Astrocyte of the cerebellum (primary cell): ENCODE data around the gene SH3BP5.

Source experiments
- DNase-seq: peaks from one replicate; pipeline ENCODE4 v3.0.0-alpha.2; 2011; ENCODE audit warnings: low read depth
- H3K4me3 ChIP-seq: 2 replicates; pipeline ENCODE4 v1.5.1; 2011; ENCODE audit warnings: mild to moderate bottlenecking, low read depth, low read length, moderate library complexity
- CTCF ChIP-seq: IDR thresholded peaks from 2 replicates; pipeline ENCODE4 v1.5.1; 2012; ENCODE audit warnings: low read length, low read depth, moderate library complexity, mild to moderate bottlenecking; ENCODE audit errors: missing control alignments
- in situ Hi-C: cut with HindIII; loops from 2 replicates; pipeline ENCODE4 v1.10.0; 2017; ENCODE audit warnings: low sequenced_read_pairs

The SH3BP5 gene

GRCh38 chr3:15262021-15262420 lies 70.4 kb downstream of the SH3BP5 start:
- DNase-seq, result no peak
- TF ChIP-seq CTCF, result no peak
- in situ Hi-C loops, result loop anchor here (25.0 kb wide), 1 partner anchor 275 kb away; no protein-coding TSS in a partner anchor
- no peak overlapping the region for H3K4me3 ChIP-seq

- H3K4me3 ChIP-seq, result no peak overlapping the region
- in situ Hi-C loops, result loop anchor here (25.0 kb wide), 1 partner anchor 276 kb away; no protein-coding TSS in a partner anchor
- DNase-seq, result no peak
- TF ChIP-seq CTCF, result no peak
Measured at GRCh38 chr3:15261274-15261673, 71.1 kb downstream of the SH3BP5 start.

- in situ Hi-C loops, result loop anchor here (25.0 kb wide), 1 partner anchor 277 kb away; no protein-coding TSS in a partner anchor
- no peak for DNase-seq
- TF ChIP-seq CTCF, result no peak
Measured at GRCh38 chr3:15260531-15260930, 71.9 kb downstream of the SH3BP5 start.

GRCh38 chr3:15258720-15259119 lies 73.7 kb downstream of the SH3BP5 start:
- H3K4me3 ChIP-seq, result no peak overlapping the region
- DNase-seq, result no peak
- no peak for TF ChIP-seq CTCF
- in situ Hi-C loops, result loop anchor here (5.0 to 25.0 kb wide), 2 partner anchors 56 to 279 kb away; no protein-coding TSS in a partner anchor

More at GRCh38 chr3:15260531-15260930, 71.9 kb downstream of the SH3BP5 start:
- H3K4me3 ChIP-seq, result no peak overlapping the region

- H3K4me3 ChIP-seq, result no peak overlapping the region
- no peak for DNase-seq
- no peak for TF ChIP-seq CTCF
- in situ Hi-C loops, result loop anchor here (5.0 to 25.0 kb wide), 2 partner anchors 55 to 280 kb away; no protein-coding TSS in a partner anchor
Measured at GRCh38 chr3:15256861-15257341, 75.5 kb downstream of the SH3BP5 start.

- no peak overlapping the region for H3K4me3 ChIP-seq
- in situ Hi-C loops, result loop anchor here (5.0 to 25.0 kb wide), 2 partner anchors 53 to 282 kb away; no protein-coding TSS in a partner anchor
- no peak for DNase-seq
- TF ChIP-seq CTCF, result no peak
Measured at GRCh38 chr3:15255215-15255614, 77.2 kb downstream of the SH3BP5 start.
